Measurements from ENCODE around the gene PKD1. TPM values are rescaled to one million over a fixed set of nuclear protein-coding genes. Genes with fewer than 3 reads are reported as not detected.

PKD1 gene
- total RNA-seq, 1 donor, result 125 TPM

DNA sequence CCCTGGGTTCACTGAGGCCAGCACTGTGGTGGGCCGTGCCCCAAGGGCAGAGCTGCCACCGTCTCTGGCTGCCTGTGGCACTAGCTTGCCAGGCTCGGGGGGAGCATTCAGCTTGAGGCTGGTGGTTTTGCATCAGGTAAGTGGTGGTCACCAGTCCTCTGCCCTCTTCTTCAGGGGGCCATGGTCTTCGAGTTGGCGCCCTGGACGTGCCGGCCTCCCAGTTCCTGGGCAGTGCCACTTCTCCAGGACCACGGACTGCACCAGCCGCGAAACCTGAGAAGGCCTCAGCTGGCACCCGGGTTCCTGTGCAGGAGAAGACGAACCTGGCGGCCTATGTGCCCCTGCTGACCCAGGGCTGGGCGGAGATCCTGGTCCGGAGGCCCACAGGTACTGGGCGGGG, 55.7 kb downstream of the PKD1 start:
- no peak for DNase-seq (ENCODE audit: low read depth in 2 of 3, low spot score in 2 of 3)

DNA sequence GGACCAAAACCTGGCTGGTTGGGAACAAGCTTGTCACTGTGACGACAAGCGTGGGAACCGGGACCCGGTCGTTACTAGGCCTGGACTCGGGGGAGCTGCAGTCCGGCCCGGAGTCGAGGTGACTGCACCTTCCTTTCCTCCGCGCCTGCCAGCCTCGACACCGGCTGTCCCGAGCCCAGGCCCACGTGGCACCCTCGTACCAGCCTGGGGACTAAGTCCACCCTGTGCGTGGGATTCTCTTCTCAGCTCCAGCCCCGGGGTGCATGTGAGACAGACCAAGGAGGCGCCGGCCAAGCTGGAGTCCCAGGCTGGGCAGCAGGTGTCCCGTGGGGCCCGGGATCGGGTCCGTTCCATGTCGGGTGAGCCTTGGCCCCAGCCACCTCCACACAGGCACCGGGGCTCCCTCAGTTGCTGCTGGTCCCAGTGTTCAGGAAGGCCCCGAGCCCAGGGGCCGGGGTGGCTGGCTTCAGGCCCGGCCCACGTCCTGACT, 56.3 kb downstream of the PKD1 start:
- DNase-seq (ENCODE audit: low read depth in 2 of 3, low spot score in 2 of 3), result no peak

DNA sequence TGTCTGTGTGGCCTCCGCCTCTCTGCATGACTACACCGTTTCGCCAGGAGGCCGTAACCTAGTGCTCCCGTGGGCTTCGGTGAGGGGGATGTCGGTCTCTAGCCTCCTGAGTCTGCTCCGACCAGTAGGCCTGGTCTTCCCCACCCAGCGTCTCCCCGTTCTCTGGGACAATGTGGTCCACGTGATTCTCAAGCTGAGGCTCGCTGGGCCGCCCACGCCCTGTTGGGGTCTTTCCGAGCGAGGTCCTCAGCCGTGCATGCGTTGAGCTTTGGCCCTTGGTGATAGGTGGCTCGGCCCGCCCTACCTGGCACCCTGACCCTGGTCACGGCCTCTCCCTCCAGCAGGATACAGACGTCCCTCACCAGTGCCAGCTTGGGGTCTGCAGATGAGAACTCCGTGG, 57.0 kb downstream of the PKD1 start:
- DNase-seq (ENCODE audit: low read depth in 2 of 3, low spot score in 2 of 3), result no peak

DNA sequence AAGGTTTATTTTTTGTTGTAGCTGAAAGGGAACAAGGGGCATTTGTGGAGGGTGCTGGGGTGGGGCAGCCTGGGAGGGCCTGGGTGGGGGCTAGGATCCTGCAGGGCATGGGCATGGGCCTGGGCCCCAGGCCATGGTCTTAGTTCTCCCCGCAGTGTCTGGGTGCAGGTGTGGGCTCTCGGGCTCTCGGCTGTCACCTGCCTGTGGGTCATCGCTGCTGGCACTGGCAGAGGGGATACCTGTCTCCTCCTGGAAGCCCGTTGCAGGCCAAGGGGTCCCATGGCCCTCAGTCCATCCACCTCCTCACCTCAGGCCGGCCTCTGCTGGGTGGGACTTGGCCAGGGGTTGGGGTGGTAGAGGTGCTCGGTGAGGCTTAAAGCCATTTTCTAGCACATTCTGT, 57.6 kb downstream of the PKD1 start:
- no peak for DNase-seq (ENCODE audit: low read depth in 2 of 3, low spot score in 2 of 3)

DNA sequence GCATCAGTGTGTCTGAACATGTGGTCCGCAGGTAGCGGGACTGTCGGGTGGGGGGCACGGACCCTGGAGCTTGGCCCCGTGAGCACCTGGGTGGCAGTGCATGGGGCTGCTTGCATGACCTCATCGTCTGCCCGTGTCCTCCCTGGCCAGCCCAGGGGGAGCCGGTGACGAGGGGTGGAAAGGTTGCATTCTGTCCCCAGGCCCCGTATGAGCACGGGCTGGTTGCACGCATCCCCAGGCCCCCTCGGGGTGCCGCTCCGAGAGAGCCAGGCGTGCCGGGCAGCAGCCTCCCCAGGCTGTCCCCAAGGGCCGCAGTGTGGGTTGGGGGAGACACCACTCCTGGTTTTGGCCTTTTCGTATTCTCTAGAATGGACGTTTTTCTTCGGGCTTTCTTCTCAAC, 58.0 kb downstream of the PKD1 start:
- no peak for DNase-seq (ENCODE audit: low read depth in 2 of 3, low spot score in 2 of 3)

DNA sequence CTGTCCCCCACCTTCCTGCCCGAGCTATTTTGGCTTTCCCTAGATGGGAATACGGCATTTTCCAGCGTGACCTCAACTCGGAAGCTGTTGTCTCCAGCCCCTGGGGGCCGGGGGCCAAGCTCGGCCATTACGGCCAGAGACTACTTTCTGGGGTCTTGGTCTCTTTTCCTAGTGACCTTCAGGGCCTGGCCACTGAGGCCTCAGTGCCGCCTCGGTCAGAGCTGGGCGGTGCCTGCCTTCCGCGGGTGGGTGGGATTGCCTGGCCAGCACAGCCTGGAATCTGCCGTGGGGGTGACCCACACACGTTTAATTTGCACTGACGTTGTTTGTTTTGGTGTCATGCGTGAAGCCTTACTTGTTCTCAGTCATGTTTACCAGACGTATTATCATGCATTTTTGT, 58.7 kb downstream of the PKD1 start:
- no peak for DNase-seq (ENCODE audit: low read depth in 2 of 3, low spot score in 2 of 3)

DNA sequence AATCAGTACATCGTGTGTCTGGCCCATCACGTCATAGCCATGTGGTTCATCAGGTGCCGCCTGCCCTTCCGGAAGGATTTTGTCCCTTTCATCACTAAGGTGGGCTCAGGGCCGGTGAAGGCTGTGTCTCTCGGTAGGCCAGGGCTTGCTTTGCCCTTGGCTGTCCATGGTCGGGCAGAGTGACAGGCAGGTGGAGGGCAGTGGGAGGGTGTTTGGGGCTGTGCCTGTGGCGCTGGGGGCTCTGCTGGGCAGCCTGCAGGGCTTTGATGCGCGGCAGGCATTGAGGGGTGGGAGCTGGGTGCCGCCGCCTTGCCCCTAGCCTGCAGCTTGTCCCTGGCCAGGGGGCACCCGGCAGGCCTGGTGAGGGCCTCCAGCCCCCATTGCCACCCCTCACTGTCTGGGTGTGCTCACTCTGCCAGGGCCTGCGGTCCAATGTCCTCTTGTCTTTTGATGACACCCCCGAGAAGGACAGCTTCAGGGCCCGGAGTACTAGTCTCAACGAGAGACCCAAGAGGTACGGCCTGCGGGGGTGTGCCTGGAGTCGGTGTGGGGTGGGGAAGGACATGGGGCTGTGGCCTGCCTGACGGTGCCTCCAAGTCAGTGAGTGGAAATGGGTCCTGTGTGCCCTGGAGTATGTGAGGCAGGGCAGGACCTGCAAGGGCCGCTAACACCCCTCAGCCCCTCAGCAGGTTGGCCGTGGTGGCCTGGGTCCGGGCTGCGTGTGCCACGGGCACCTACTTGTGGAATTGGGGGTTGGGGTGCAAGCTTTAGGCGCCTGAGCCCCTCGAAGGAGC, 59.4 kb downstream of the PKD1 start:
- no peak for DNase-seq (ENCODE audit: low read depth in 2 of 3, low spot score in 2 of 3)

DNA sequence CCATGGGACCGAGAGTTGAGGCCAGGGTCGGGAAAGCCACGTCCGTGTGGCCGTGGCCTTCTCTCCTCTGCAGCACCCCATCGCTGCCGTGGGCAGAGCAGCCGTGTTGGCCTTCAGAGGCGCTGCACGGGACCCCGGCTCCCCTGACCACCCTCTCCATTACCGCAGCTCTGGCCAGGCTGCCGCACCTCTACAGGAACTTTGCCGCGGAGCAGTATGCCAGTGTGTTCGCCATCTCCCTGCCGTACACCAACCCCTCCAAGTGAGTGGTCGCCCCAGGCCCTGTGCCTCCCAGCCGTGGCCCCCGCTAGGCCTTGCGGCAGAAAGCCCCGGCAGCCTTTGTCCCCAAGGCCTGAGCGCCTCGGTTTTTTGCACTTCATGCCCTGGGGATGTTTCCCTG, 60.1 kb downstream of the PKD1 start:
- DNase-seq (ENCODE audit: low read depth in 2 of 3, low spot score in 2 of 3), result no peak

DNA sequence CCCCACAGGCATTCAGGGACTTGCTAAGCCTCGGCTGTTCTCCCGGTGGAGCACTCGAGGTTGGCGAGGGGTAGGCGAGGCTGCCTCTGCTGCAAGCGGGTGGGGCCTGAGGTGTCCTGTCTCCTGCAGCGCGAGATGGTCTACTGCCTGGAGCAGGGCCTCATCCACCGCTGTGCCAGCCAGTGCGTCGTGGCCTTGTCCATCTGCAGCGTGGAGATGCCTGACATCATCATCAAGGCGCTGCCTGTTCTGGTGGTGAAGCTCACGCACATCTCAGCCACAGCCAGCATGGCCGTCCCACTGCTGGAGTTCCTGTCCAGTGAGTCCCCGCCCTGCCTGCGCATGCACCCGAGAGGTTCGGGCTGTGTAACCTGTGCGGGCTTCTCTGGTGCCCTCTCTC, 61.6 kb downstream of the PKD1 start:
- DNase-seq (ENCODE audit: low read depth in 2 of 3, low spot score in 2 of 3), result no peak

DNA sequence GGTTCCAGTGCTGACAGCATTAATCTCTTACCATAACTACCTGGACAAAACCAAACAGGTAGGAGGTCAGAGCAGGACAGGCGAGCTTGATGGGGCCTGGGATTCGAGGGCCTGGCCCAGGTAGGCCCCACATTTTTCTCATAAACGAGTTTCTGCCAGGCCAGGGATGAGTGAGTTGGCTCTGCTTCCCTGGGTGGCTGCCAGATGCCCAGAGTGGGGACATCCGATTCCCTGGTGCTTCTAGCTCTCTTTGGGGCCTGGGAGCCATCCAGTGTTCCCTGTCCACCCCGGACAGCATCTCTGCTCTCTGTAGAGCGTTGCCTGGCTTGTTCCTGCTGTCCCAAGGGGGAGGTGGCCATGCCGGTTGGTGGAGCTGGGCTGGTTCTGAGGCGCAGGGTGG, 62.8 kb downstream of the PKD1 start:
- DNase-seq (ENCODE audit: low read depth in 2 of 3, low spot score in 2 of 3), result no peak

DNA sequence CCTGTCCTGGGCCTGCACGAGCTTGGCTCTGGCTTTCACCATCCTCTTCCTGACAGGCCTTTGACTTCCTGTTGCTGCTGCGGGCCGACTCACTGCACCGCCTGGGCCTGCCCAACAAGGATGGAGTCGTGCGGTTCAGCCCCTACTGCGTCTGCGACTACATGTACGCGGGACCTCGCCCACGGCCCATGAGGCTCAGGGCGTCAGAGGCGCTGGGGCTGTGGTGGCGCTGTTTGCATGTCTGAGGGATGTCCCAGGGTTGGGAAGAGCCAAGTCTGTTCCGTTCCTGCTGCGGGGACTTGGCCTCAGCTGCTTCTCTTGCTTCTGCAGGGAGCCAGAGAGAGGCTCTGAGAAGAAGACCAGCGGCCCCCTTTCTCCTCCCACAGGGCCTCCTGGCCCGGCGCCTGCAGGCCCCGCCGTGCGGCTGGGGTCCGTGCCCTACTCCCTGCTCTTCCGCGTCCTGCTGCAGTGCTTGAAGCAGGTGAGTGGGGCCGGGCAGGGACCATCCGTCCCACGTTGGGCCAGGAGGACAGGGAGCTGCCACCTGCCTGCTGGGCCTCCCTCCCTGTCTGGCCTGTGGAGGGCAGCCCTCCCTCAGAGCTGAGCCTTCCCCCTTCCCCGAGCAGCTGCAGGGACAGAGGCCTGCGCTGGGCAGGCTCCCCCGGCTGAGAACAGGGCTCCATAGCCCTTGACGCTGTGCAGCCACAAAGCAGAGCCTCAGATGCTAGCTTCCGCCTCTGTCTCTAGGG, 64.1 kb downstream of the PKD1 start:
- DNase-seq (ENCODE audit: low read depth in 2 of 3, low spot score in 2 of 3), result no peak

DNA sequence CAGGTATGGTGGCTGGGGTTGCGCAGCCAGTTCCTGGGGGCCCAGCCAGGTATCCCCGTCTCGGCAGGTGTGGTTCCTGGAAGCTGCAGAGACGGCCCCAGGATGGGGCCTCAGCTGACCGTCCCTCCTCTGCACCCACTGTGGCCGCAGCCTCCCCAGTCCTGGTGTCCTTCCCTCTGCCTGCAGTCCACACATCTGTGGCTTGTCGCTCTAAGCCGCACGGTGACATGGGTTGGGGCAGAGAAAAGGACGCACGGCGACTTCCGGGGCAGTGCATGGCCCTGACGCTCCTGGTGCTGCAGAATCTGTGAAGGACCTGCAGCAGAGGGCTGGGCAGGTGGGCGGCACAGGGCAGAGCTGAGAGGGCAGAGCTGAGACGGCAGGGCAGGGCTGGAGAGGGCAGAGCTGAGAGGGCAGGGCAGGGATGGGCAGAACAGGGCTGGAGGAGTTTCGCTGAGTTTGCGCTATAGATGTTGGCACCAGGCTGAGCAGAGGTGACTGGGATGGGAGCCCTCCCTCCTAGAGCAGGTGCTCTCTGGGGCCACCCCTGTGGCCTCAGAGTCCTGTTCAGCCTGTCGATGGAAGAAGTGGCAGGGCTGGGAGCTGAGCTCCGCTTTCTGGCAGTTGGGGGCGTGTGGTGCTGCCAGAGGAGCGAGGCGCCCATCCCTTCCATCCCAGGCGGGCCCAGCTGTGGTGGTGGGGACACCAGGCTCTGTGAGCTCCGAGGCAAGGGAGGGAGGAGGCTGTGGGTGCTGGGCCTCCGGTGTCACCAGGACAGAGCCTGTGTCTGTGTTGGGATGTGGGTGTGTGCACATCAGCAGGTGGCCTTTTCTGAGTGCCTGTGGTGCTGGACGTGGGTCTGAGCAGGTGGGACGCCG, 64.9 kb downstream of the PKD1 start:
- no peak for DNase-seq (ENCODE audit: low read depth in 2 of 3, low spot score in 2 of 3)

DNA sequence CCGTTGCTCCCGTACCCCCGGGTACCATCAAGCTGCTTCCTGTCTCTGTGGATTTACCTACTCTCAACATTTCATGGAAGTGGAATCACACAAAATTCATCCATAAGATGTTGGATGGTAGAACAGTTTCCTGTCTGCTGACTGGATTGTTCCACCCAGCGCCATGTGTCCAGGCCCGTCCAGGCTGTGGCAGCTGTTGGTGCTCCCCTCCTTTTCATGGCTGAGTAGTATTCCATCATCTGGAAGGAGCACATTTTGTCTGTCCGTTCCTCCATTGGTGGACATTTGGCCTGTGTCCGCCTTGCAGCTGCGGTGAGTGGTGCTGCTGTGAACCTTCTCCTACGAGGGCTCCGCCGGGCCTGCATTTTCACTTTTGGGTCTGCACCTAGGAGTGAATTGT, 69.6 kb downstream of the PKD1 start:
- no peak for DNase-seq (ENCODE audit: low read depth in 2 of 3, low spot score in 2 of 3)

DNA sequence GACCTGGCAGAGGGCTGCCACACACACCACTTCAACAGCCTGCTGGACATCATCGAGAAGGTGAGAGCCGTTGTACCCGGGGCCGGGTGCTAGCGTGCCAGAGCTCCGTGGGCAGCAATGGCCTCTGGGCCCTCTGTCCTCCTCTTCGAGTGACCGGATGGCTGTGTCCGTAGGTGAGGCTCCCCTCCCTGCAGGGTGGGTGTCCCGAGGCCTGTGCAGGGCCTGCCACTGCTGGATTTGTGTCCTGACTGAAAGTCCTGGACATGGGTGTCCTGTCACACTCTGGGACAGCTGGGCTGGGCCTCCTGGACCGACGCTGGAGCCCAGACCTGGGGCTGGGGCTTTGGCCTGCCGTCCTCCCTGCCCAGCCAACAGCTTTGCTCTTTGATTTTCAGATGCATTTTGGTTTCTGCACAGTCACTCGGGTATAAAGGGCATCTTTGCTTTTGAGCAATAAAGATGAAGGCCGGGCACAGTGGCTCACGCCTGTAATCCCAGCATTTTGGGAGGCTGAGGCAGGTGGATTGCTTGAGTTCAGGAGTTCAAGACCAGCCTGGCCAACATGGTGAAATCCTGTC, 71.2 kb downstream of the PKD1 start:
- DNase-seq (ENCODE audit: low read depth in 2 of 3, low spot score in 2 of 3), result no peak

DNA sequence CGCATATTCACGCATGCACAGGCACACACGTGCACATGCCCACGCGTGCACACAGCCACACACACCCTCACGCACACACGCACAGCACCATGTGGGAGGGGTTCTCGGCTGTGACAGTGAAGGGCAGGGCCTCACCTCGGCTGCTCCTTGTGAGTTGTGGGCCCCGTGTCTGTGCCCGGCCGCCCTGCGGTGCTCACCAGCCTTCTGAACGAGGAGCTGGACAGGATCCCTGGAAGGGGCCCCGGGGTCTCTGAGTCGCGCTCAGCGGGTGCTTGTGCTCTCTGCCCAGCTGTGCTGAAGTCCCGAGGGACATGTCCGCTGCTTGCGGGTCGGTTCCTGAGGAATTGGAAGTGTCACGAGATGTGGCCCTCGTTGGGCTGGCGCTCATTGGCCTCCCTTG, 71.8 kb downstream of the PKD1 start:
- no peak for DNase-seq (ENCODE audit: low read depth in 2 of 3, low spot score in 2 of 3)

DNA sequence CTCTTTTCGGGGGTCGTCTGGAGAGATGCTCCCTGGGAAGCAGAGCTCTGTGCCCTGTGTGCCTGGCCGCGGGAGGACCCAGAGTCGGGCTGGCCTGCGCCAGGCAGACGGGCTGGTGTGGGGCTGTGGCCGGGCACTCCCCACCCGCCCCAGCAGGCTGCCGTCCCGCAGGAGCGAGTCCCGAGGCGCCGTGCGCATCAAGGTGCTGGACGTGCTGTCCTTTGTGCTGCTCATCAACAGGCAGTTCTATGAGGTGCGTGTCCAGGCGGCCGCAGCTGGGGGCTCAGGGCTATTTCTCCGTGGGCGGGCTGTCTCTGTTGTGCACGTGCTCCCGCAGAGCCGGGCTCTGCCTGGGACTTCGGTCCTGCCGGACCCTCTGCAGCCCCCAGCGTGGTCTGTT, 72.9 kb downstream of the PKD1 start:
- DNase-seq (ENCODE audit: low read depth in 2 of 3, low spot score in 2 of 3), result no peak

DNA sequence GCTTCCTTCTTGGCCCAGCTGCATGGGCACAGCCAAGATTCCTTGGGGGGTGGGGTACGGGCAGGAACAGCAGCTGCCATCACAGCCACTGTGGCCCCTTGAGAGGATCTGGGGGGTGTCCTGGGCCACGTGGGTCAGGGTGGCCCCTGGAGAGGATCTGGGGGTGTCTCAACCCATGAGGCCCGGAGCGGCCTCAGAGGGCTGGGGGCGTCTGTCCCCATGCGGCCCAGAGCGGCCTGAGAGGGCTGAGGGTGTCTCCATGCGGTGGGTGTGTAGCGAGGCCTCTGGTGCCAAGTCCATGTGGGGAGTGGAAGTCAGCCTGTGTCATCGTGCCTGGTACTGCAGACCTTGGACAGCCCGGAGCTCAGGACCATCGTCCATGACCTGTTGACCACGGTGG, 74.2 kb downstream of the PKD1 start:
- no peak for DNase-seq (ENCODE audit: low read depth in 2 of 3, low spot score in 2 of 3)

DNA sequence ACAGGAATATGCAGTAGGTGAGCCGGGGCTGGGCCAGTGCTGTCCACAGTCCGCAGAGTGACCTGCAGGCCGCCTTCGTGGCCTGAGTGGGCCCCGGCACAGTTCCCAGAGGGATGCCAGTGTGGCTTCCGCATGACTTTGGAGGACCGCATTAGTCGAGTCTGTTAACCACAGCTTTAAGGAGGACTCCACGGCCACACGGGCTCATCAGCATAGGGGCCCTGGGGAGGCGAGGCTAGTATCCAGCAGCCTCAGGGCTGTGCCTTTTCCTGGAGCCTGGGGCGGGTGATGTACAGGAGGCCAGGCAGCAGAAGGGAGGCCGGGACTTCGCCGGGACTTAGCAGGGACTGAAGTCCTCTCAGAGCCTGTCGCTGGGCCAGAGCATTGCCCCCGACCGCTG, 74.7 kb downstream of the PKD1 start:
- no peak for DNase-seq (ENCODE audit: low read depth in 2 of 3, low spot score in 2 of 3)

DNA sequence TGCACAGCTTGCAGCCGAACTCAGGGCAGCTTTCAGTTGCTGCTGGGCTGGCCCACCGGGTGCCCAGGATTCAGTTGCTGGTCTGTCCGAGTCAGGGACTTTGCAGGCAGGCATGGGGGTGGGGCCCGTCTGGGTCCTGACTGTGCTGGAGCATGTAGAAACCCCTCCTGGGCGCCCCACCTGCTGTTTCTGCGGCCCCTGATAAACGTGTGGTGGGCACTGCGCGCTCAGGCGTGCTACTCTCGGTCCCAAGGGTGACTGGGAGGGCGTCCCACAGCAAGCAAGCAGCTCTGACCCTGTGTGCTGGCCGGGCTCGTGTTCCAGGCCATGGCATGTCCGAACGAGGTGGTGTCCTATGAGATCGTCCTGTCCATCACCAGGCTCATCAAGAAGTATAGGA, 75.4 kb downstream of the PKD1 start:
- no peak for DNase-seq (ENCODE audit: low read depth in 2 of 3, low spot score in 2 of 3)

DNA sequence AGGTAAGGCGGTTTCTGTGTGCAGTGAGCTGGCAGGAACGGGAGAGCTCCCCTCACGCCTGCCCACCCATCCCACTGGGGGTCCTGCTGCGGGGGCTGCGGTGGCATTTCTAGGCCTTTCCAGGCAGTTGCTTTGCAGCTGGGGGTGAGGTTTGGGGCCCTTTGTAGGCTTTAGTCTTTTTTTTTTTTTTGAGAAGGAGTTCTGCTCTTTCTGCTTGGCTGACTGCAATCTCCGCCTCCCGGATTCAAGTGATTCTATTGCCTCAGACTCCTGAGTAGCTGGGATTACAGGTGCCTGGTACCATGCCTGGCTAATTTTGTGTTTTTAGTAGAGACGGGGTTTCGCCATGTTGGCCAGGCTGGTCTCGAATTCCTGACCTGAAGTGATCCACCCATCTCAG, 76.8 kb downstream of the PKD1 start:
- DNase-seq (ENCODE audit: low read depth in 2 of 3, low spot score in 2 of 3), result no peak

DNA sequence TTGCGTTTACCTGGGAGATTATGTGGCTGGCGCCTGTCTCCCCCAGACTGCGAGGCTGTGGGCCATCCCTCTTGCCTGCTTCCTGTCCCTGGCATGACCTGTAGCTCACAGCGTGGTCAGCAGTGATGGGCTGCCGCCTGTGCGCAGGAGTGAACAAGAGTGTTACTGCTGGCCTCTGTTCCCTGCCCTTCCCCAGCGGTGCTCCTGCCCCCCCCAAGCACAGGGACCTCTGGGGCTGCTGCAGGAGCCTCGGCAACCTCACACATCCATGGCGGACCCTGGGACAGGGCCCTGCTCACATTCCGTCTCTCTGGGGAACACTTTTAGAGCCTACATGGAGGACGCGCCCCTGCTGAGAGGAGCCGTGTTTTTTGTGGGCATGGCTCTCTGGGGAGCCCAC, 77.3 kb downstream of the PKD1 start:
- DNase-seq (ENCODE audit: low read depth in 2 of 3, low spot score in 2 of 3), result no peak

Measured in hematopoietic multipotent progenitor cell (in vitro differentiated cells).